HL-60 (cell line): ENCODE results near the gene STXBP5.

Experiments
- DNase-seq, 2 experiments: peaks; one replicate each; pipeline ENCODE4 v3.0.0-alpha.2; 2010 to 2020; ENCODE audit warnings: low read depth in 1 of 2, low spot score in 1 of 2
- H3K27ac ChIP-seq: fragments of 250-450 bp; sonication (Bioruptor Pico); replicated peaks from 2 replicates; pipeline ENCODE4 v1.5.1; 2020; ENCODE audit warnings: mild to moderate bottlenecking, moderate library complexity
- H3K27me3 ChIP-seq: fragments of 250-450 bp; sonication (Bioruptor Pico); 2 replicates; pipeline ENCODE4 v1.5.1; 2021; ENCODE audit warnings: mild to moderate bottlenecking, moderate library complexity; ENCODE audit not compliant: insufficient read depth, poor library complexity, severe bottlenecking
- H3K4me3 ChIP-seq: replicated peaks from 2 replicates; pipeline ENCODE4 v1.5.1; 2011; ENCODE audit warnings: mild to moderate bottlenecking, control low read depth, low read length; ENCODE audit not compliant: insufficient read depth
- CTCF ChIP-seq: IDR thresholded peaks from one replicate; pipeline ENCODE4 v1.5.1; 2011; ENCODE audit warnings: low read length, control low read depth, inconsistent platforms; ENCODE audit not compliant: insufficient read depth
- GABPA ChIP-seq: IDR thresholded peaks from 2 replicates; pipeline ENCODE4 v1.6.1; 2012; ENCODE audit warnings: low read depth
- POLR2AphosphoS5 ChIP-seq: IDR thresholded peaks from 2 replicates; pipeline ENCODE4 v1.6.1; 2012; ENCODE audit warnings: low read depth
- SPI1 ChIP-seq: IDR thresholded peaks from 2 replicates; pipeline ENCODE4 v1.6.1; 2012; ENCODE audit warnings: low read depth, mild to moderate bottlenecking, borderline replicate concordance
- TF ChIP-seq, protein P1 (sequence below): IDR thresholded peaks from 2 replicates; pipeline ENCODE4 v1.6.1; 2012; ENCODE audit warnings: low read depth; ENCODE audit not compliant: insufficient replicate concordance

The STXBP5 gene

GRCh38 chr6:147401779-147402178 is 197.6 kb downstream of the STXBP5 start:
- Histone ChIP-seq H3K27ac (no peak overlapping the region), H3K4me3 (no peak overlapping the region), H3K27me3 (no peaks in the 10 kb centered on the region)
- TF ChIP-seq SPI1 (no peak), GABPA (no peak), POLR2AphosphoS5 (no peak), CTCF (no peak)
- TF ChIP-seq, protein P1, sequence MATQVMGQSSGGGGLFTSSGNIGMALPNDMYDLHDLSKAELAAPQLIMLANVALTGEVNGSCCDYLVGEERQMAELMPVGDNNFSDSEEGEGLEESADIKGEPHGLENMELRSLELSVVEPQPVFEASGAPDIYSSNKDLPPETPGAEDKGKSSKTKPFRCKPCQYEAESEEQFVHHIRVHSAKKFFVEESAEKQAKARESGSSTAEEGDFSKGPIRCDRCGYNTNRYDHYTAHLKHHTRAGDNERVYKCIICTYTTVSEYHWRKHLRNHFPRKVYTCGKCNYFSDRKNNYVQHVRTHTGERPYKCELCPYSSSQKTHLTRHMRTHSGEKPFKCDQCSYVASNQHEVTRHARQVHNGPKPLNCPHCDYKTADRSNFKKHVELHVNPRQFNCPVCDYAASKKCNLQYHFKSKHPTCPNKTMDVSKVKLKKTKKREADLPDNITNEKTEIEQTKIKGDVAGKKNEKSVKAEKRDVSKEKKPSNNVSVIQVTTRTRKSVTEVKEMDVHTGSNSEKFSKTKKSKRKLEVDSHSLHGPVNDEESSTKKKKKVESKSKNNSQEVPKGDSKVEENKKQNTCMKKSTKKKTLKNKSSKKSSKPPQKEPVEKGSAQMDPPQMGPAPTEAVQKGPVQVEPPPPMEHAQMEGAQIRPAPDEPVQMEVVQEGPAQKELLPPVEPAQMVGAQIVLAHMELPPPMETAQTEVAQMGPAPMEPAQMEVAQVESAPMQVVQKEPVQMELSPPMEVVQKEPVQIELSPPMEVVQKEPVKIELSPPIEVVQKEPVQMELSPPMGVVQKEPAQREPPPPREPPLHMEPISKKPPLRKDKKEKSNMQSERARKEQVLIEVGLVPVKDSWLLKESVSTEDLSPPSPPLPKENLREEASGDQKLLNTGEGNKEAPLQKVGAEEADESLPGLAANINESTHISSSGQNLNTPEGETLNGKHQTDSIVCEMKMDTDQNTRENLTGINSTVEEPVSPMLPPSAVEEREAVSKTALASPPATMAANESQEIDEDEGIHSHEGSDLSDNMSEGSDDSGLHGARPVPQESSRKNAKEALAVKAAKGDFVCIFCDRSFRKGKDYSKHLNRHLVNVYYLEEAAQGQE = no peak
- no peak for DNase-seq

DNA sequence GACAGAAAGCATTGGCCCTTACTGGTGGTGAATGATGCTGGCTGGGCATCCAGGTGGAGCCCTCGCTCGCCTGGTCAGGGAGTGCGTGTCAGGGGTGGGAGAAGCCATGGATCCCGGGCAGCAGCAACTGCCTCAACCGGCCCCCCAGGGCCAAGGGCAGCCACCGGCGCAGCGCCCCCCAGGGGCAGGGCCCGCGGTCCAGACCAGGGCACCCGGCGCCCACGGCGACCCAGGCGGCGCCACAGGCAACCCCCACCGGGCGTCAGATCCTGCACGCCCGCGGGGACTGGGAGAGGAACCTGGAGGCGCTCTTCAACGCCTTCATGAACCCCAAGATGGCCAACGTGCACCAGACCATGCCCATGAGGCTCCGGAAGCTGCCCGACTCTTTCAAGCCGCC is 202.6 kb downstream of the STXBP5 start:
- DNase-seq = no peak
- Histone ChIP-seq H3K27me3 (no peaks in the 10 kb centered on the region), H3K27ac (no peak overlapping the region), H3K4me3 (no peak overlapping the region)
- TF ChIP-seq GABPA (no peak), SPI1 (no peak), POLR2AphosphoS5 (no peak), CTCF (no peak)
- TF ChIP-seq, protein P1 = no peak

GRCh38 chr6:147407571-147407970 is 203.4 kb downstream of the STXBP5 start:
- Histone ChIP-seq H3K27ac (no peak overlapping the region), H3K4me3 (no peak overlapping the region), H3K27me3 (no peaks in the 10 kb centered on the region)
- DNase-seq = no peak
- TF ChIP-seq, protein P1 = no peak
- TF ChIP-seq POLR2AphosphoS5 = no peak

GRCh38 chr6:147416622-147417021 is 212.4 kb downstream of the STXBP5 start:
- Histone ChIP-seq H3K4me3 (no peak overlapping the region), H3K27ac (no peak overlapping the region), H3K27me3 (no peaks in the 10 kb centered on the region)
- DNase-seq = no peak
- TF ChIP-seq CTCF (no peak), SPI1 (no peak), GABPA (no peak), POLR2AphosphoS5 (no peak)
- TF ChIP-seq, protein P1 = no peak
